ENCODE data around the gene ADGRD2. TPM values are rescaled to one million over a fixed set of nuclear protein-coding genes. Genes with fewer than 3 reads are reported as not detected.

ADGRD2 gene
- total and polyA plus RNA-seq, 2 of the 13 experiments (the other 11 are each of a cell fraction or from before 2014, with no cell fraction given): not detected

DNA sequence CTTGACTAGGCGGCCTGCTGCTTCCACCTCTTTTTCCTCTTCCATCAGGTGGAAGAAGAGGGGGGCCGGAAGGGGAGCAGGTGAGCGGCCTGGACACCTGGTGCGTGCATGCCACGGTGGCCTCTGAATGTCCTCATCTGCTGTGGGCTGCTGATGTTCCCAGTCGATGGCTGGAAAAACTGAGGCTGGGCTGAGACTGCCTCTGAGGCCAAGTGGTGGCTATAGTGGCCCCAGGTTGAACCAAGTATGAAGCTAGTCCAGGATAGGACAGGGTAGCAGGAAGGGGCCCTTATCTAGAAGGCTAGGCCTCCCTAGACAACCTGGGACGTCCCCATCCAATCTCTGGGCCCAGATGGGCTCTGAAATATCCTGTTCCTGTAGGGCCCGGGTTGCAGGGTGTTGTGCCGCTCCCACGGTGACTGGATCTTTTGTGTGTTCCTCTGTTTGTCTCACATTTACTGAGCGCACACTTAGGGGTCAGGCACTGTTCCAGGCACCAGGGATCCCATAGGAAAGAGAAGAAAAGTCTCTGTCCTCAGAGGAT is 57.7 kb downstream of the ADGRD2 start (continued):
- TF ChIP-seq, protein P1, sequence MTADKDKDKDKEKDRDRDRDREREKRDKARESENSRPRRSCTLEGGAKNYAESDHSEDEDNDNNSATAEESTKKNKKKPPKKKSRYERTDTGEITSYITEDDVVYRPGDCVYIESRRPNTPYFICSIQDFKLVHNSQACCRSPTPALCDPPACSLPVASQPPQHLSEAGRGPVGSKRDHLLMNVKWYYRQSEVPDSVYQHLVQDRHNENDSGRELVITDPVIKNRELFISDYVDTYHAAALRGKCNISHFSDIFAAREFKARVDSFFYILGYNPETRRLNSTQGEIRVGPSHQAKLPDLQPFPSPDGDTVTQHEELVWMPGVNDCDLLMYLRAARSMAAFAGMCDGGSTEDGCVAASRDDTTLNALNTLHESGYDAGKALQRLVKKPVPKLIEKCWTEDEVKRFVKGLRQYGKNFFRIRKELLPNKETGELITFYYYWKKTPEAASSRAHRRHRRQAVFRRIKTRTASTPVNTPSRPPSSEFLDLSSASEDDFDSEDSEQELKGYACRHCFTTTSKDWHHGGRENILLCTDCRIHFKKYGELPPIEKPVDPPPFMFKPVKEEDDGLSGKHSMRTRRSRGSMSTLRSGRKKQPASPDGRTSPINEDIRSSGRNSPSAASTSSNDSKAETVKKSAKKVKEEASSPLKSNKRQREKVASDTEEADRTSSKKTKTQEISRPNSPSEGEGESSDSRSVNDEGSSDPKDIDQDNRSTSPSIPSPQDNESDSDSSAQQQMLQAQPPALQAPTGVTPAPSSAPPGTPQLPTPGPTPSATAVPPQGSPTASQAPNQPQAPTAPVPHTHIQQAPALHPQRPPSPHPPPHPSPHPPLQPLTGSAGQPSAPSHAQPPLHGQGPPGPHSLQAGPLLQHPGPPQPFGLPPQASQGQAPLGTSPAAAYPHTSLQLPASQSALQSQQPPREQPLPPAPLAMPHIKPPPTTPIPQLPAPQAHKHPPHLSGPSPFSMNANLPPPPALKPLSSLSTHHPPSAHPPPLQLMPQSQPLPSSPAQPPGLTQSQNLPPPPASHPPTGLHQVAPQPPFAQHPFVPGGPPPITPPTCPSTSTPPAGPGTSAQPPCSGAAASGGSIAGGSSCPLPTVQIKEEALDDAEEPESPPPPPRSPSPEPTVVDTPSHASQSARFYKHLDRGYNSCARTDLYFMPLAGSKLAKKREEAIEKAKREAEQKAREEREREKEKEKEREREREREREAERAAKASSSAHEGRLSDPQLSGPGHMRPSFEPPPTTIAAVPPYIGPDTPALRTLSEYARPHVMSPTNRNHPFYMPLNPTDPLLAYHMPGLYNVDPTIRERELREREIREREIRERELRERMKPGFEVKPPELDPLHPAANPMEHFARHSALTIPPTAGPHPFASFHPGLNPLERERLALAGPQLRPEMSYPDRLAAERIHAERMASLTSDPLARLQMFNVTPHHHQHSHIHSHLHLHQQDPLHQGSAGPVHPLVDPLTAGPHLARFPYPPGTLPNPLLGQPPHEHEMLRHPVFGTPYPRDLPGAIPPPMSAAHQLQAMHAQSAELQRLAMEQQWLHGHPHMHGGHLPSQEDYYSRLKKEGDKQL (CRISPR knock-in tag; IDR thresholded peaks at IDR 0.05; ENCODE audit: low read depth): no peak
- no peak for TF ChIP-seq RBFOX2 (IDR thresholded peaks at IDR 0.05; ENCODE audit: low read depth, low read length)
- no peak for TF ChIP-seq E2F1 (CRISPR knock-in tag; IDR thresholded peaks at IDR 0.05)
- TF ChIP-seq ATAD3A (CRISPR knock-in tag; IDR thresholded peaks at IDR 0.05): no peak
- 0 out of 2 replicates have a peak, but pooled peaks have one; percentile 23 for TF ChIP-seq ZNF772 (CRISPR knock-in tag; IDR thresholded peaks at IDR 0.05)
- no peak for TF ChIP-seq MTA3 (CRISPR knock-in tag; IDR thresholded peaks at IDR 0.05)
- TF ChIP-seq, protein P2, sequence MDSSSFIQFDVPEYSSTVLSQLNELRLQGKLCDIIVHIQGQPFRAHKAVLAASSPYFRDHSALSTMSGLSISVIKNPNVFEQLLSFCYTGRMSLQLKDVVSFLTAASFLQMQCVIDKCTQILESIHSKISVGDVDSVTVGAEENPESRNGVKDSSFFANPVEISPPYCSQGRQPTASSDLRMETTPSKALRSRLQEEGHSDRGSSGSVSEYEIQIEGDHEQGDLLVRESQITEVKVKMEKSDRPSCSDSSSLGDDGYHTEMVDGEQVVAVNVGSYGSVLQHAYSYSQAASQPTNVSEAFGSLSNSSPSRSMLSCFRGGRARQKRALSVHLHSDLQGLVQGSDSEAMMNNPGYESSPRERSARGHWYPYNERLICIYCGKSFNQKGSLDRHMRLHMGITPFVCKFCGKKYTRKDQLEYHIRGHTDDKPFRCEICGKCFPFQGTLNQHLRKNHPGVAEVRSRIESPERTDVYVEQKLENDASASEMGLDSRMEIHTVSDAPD (CRISPR knock-in tag; IDR thresholded peaks at IDR 0.05): no peak
- TF ChIP-seq DZIP1 (CRISPR knock-in tag; IDR thresholded peaks at IDR 0.05): 0 out of 2 replicates have a peak, but pooled peaks have one; percentile 52
- no peak for TF ChIP-seq ZSCAN29 (CRISPR knock-in tag; conservative IDR thresholded peaks at IDR 0.05)
- 0 out of 2 replicates have a peak, but pooled peaks have one; percentile 24 for TF ChIP-seq ZNF263 (CRISPR knock-in tag; IDR thresholded peaks at IDR 0.05)
- no peak for TF ChIP-seq RFXANK (CRISPR knock-in tag; IDR thresholded peaks at IDR 0.05)
- no peak for TF ChIP-seq FIP1L1 (IDR thresholded peaks at IDR 0.05; ENCODE audit: borderline replicate concordance, insufficient read depth, low read depth, low read length)
- TF ChIP-seq ELF4 (CRISPR knock-in tag; IDR thresholded peaks at IDR 0.05; ENCODE audit: borderline replicate concordance): no peak
- TF ChIP-seq THYN1 (CRISPR knock-in tag; IDR thresholded peaks at IDR 0.05; ENCODE audit: borderline replicate concordance, low read depth): no peak
- TF ChIP-seq BORCS8-MEF2B (CRISPR knock-in tag; IDR thresholded peaks at IDR 0.05): peak; percentile 71
- no peak for TF ChIP-seq ZNF746 (CRISPR knock-in tag; IDR thresholded peaks at IDR 0.05)
- TF ChIP-seq ZNF12 (CRISPR knock-in tag; IDR thresholded peaks at IDR 0.05): no peak
- TF ChIP-seq ZBTB38 (CRISPR knock-in tag; IDR thresholded peaks at IDR 0.05): peak; percentile 14
- no peak for TF ChIP-seq KMT2B (CRISPR knock-in tag; IDR thresholded peaks at IDR 0.05)
- no peak for TF ChIP-seq ZNF724P (CRISPR knock-in tag; IDR thresholded peaks at IDR 0.05; ENCODE audit: borderline replicate concordance)
- 0 out of 2 replicates have a peak, but pooled peaks have one; percentile 31 for TF ChIP-seq MYC (CRISPR knock-in tag; IDR thresholded peaks at IDR 0.05; ENCODE audit: borderline replicate concordance)

All from HepG2 (cell line).